ENCODE measurements around the gene ACP7. TPM values are rescaled to one million over a fixed set of nuclear protein-coding genes. Genes with fewer than 3 reads are reported as not detected.
A peak's percentile ranks its signal among the peaks of the same experiment; 100 is the strongest.

Gene ACP7
- total and polyA plus RNA-seq, 9 of the 15 experiments (the other 6 are each of a cell fraction or from before 2014, with no cell fraction given) = not detected

GRCh38 chr19:39150807-39151600 lies 66.8 kb downstream of the ACP7 start (continued):
- TF ChIP-seq ZNF609 (CRISPR knock-in tag; IDR thresholded peaks at IDR 0.05; ENCODE audit: borderline replicate concordance) (no peak), ZNF77 (CRISPR knock-in tag; IDR thresholded peaks at IDR 0.05) (no peak), TCF3 (CRISPR knock-in tag; IDR thresholded peaks at IDR 0.05) (0 out of 2 replicates have a peak, but pooled peaks have one; percentile 16), RUNX1 (IDR thresholded peaks at IDR 0.05; ENCODE audit: low read depth) (no peak), ZNF431 (CRISPR knock-in tag; IDR thresholded peaks at IDR 0.05) (no peak), SRSF3 (IDR thresholded peaks at IDR 0.05; ENCODE audit: insufficient read depth, low read length) (no peak), SIX5 (IDR thresholded peaks at IDR 0.05; ENCODE audit: borderline replicate concordance in 1 of 2, insufficient read depth in 1 of 2, low read depth in 1 of 2, low read length in 2 of 2) (no peak), ZNF280B (CRISPR knock-in tag; IDR thresholded peaks at IDR 0.05) (no peak), FOXJ2 (tag; IDR thresholded peaks at IDR 0.05) (no peak), MAZ (CRISPR knock-in tag; conservative IDR thresholded peaks at IDR 0.05 in 1 of 2, IDR thresholded peaks at IDR 0.05 in 1 of 2) (no peak), ZKSCAN3 (CRISPR knock-in tag; IDR thresholded peaks at IDR 0.05) (no peak), CTBP1 (IDR thresholded peaks at IDR 0.05; ENCODE audit: borderline replicate concordance) (no peak), RBM34 (IDR thresholded peaks at IDR 0.05; ENCODE audit: borderline replicate concordance, insufficient read depth, low read length) (no peak), DACH1 (IDR thresholded peaks at IDR 0.05; ENCODE audit: partially characterized antibody) (no peak), ZFX (CRISPR knock-in tag; IDR thresholded peaks at IDR 0.05) (no peak), ZFP36 (IDR thresholded peaks at IDR 0.05; ENCODE audit: low read depth, low read length, partially characterized antibody) (no peak)
- TF ChIP-seq, protein P1, sequence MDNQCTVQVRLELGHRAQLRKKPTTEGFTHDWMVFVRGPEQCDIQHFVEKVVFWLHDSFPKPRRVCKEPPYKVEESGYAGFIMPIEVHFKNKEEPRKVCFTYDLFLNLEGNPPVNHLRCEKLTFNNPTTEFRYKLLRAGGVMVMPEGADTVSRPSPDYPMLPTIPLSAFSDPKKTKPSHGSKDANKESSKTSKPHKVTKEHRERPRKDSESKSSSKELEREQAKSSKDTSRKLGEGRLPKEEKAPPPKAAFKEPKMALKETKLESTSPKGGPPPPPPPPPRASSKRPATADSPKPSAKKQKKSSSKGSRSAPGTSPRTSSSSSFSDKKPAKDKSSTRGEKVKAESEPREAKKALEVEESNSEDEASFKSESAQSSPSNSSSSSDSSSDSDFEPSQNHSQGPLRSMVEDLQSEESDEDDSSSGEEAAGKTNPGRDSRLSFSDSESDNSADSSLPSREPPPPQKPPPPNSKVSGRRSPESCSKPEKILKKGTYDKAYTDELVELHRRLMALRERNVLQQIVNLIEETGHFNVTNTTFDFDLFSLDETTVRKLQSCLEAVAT (IDR thresholded peaks at IDR 0.05) = no peak
- TF ChIP-seq, protein P2, sequence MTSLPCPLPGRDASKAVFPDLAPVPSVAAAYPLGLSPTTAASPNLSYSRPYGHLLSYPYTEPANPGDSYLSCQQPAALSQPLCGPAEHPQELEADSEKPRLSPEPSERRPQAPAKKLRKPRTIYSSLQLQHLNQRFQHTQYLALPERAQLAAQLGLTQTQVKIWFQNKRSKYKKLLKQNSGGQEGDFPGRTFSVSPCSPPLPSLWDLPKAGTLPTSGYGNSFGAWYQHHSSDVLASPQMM (CRISPR knock-in tag; IDR thresholded peaks at IDR 0.05) = no peak
- TF ChIP-seq, protein P3, sequence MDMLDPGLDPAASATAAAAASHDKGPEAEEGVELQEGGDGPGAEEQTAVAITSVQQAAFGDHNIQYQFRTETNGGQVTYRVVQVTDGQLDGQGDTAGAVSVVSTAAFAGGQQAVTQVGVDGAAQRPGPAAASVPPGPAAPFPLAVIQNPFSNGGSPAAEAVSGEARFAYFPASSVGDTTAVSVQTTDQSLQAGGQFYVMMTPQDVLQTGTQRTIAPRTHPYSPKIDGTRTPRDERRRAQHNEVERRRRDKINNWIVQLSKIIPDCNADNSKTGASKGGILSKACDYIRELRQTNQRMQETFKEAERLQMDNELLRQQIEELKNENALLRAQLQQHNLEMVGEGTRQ (CRISPR knock-in tag; IDR thresholded peaks at IDR 0.05) = peak; percentile 62

All from K562 (cell line).